ENCODE results near the gene NDE1.

The NDE1 gene

DNA sequence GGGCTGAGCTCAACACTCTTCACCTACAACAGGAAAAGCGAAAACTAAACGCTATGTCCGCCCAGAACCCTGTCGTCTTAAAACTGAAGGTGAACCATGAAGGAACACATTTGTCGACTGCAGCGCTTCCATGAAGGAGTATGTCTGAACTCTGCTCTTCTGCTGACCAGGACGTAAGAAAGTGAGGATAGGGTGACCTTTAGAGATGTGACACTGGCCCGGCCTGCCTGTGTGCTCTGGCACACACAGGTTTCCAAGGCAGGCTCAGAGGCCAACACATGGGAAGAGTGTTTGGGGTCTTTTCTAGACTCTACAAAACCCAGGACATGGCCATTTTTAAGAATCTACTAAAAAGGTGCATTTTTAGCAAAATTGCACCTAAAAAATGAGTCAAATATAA lies 28.2 kb upstream of the NDE1 start:
- peaks cover 100% of the 10 kb centered on the region for H3K36me3 ChIP-seq
- TF ChIP-seq, protein P1, sequence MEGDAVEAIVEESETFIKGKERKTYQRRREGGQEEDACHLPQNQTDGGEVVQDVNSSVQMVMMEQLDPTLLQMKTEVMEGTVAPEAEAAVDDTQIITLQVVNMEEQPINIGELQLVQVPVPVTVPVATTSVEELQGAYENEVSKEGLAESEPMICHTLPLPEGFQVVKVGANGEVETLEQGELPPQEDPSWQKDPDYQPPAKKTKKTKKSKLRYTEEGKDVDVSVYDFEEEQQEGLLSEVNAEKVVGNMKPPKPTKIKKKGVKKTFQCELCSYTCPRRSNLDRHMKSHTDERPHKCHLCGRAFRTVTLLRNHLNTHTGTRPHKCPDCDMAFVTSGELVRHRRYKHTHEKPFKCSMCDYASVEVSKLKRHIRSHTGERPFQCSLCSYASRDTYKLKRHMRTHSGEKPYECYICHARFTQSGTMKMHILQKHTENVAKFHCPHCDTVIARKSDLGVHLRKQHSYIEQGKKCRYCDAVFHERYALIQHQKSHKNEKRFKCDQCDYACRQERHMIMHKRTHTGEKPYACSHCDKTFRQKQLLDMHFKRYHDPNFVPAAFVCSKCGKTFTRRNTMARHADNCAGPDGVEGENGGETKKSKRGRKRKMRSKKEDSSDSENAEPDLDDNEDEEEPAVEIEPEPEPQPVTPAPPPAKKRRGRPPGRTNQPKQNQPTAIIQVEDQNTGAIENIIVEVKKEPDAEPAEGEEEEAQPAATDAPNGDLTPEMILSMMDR (IDR thresholded peaks at IDR 0.05), result no peak
- H3K27me3 ChIP-seq, result no peaks in the 10 kb centered on the region
- H3K9me3 ChIP-seq, result no peaks in the 10 kb centered on the region
- H3K4me1 ChIP-seq (ENCODE audit: control insufficient read depth in 1 of 2, insufficient read depth in 1 of 2, low read depth in 1 of 2, low read length in 1 of 2), result no peaks in the 10 kb centered on the region
- H3K27ac ChIP-seq, result peak overlapping the region; percentile 32
- H3K4me3 ChIP-seq (ENCODE audit: low read depth in 1 of 2, low read length in 1 of 2), result no peak overlapping the region

GRCh38 chr16:15631730-15632409 lies 18.2 kb upstream of the NDE1 start:
- Histone ChIP-seq H3K4me1 (ENCODE audit: control insufficient read depth in 1 of 2, insufficient read depth in 1 of 2, low read depth in 1 of 2, low read length in 1 of 2) (peaks cover 13 to 14% of the 10 kb centered on the region in 2 experiments), H3K27me3 (no peaks in the 10 kb centered on the region), H3K27ac (peak overlapping the region; percentile 55), H3K9me3 (no peaks in the 10 kb centered on the region), H3K36me3 (peaks cover 89% of the 10 kb centered on the region), H3K4me3 (ENCODE audit: low read depth in 1 of 2, low read length in 1 of 2) (no peak overlapping the region)
- TF ChIP-seq, protein P1 (IDR thresholded peaks at IDR 0.05), result no peak

GRCh38 chr16:15635926-15636325 lies 14.1 kb upstream of the NDE1 start:
- peak overlapping the region in 1 of 2 experiments; percentile 32 for H3K4me3 ChIP-seq (ENCODE audit: low read depth in 1 of 2, low read length in 1 of 2)
- H3K27me3 ChIP-seq, result no peaks in the 10 kb centered on the region
- H3K4me1 ChIP-seq (ENCODE audit: control insufficient read depth in 1 of 2, insufficient read depth in 1 of 2, low read depth in 1 of 2, low read length in 1 of 2), result peaks cover 33 to 47% of the 10 kb centered on the region in 2 experiments
- H3K27ac ChIP-seq, result peak overlapping the region; percentile 97
- H3K36me3 ChIP-seq, result peaks cover 76% of the 10 kb centered on the region
- TF ChIP-seq, protein P1 (IDR thresholded peaks at IDR 0.05), result no peak
- no peaks in the 10 kb centered on the region for H3K9me3 ChIP-seq

DNA sequence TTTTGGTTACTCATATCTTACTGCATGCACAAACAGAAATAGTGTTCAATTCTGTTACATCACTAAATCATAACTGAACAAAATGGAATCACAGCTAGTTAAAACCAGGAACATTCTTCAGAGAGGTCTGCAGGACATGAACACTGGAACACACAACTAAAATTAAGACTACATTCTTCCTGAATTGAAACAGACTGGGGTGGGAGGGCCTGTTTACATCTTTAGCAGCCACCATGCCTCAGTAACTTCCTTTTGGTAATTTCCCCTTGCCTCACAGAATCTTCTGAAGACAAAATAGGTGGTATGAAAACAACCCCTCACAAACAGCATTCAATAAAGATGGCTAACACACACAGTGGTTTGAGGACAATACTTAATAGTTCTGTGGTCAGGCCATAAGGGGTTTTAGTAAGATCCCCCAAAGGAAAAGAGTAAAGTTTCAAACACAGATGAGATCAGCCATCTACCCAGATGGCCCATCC lies 13.6 kb upstream of the NDE1 start:
- Histone ChIP-seq H3K27ac (peak overlapping the region; percentile 97), H3K4me3 (ENCODE audit: low read depth in 1 of 2, low read length in 1 of 2) (peak overlapping the region; percentile 32 to 33)

DNA sequence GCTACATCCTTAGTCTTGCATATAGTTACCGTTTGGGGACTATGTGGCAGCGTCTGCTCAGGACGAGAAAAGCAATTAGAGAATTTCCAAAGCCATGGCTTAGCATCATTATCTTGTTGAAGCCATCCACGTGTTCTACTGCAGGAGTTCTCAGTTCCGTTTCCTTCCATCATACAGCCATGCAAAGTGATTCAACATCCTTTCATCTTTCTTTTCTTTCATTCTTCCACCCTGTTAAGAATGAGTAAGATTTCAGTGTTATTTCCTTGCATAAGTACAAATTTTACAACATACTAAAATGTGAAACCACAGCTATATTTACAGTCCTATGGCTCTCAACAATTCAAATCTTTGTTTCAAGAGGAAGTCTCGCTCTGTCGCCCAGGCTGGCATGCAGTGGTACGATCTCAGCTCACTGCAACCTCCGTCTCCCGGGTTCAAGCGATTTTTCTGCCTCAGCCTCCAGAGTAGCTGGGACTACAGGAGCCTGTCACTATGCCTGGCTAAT lies 10.9 kb upstream of the NDE1 start:
- Histone ChIP-seq H3K9me3 (no peaks in the 10 kb centered on the region), H3K27me3 (no peaks in the 10 kb centered on the region), H3K4me3 (ENCODE audit: low read depth in 1 of 2, low read length in 1 of 2) (no peak overlapping the region), H3K4me1 (ENCODE audit: control insufficient read depth in 1 of 2, insufficient read depth in 1 of 2, low read depth in 1 of 2, low read length in 1 of 2) (peaks cover 52 to 69% of the 10 kb centered on the region in 2 experiments), H3K27ac (peak overlapping the region; percentile 97), H3K36me3 (peaks cover 44% of the 10 kb centered on the region)
- TF ChIP-seq, protein P1 (IDR thresholded peaks at IDR 0.05), result no peak

More for the DNA sequence above, 13.6 kb upstream of the NDE1 start:
- Histone ChIP-seq H3K36me3 (peaks cover 71% of the 10 kb centered on the region), H3K27me3 (no peaks in the 10 kb centered on the region), H3K4me1 (ENCODE audit: control insufficient read depth in 1 of 2, insufficient read depth in 1 of 2, low read depth in 1 of 2, low read length in 1 of 2) (peaks cover 38 to 52% of the 10 kb centered on the region in 2 experiments), H3K9me3 (no peaks in the 10 kb centered on the region)
- TF ChIP-seq, protein P1 (IDR thresholded peaks at IDR 0.05), result no peak
